ENCODE results near the gene PGBD5. TPM values are rescaled to one million over a fixed set of nuclear protein-coding genes. Genes with fewer than 3 reads are reported as not detected.

The PGBD5 gene
- polyA plus RNA-seq, 1 donor (not counting 4 experiments of a cell fraction or from before 2014, with no cell fraction given), result 0.28 TPM

- H4K20me1 ChIP-seq (ENCODE audit: control insufficient read depth, extremely low read depth, insufficient read depth, low read length), result no peaks in the 10 kb centered on the region
- no peaks in the 10 kb centered on the region for H3K9me3 ChIP-seq (ENCODE audit: control insufficient read depth, low read depth, low read length)
- no peaks in the 10 kb centered on the region for H3K36me3 ChIP-seq (ENCODE audit: control insufficient read depth in 2 of 2, extremely low read depth in 1 of 2, insufficient read depth in 2 of 2, low read length in 2 of 2)
- H3K9ac ChIP-seq (ENCODE audit: control insufficient read depth, extremely low read depth, insufficient read depth, low read length), result no peak overlapping the region
- no peak for DNase-seq (ENCODE audit: low read depth, low spot score)
- no peak overlapping the region for H3K27ac ChIP-seq (ENCODE audit: control insufficient read depth, insufficient read depth, low read length)
- FAIRE-seq, result no peak
- H2AFZ ChIP-seq (ENCODE audit: control insufficient read depth, low read length), result no peak overlapping the region
- H3K4me3 ChIP-seq (ENCODE audit: control insufficient read depth in 2 of 3, extremely low read depth in 1 of 3, insufficient read depth in 2 of 3, low read depth in 1 of 3, low read length in 3 of 3), result no peak overlapping the region
- no peaks in the 10 kb centered on the region for H3K9me1 ChIP-seq (ENCODE audit: control insufficient read depth, extremely low read depth, insufficient read depth, low read length)
- dilution Hi-C loops (cut with MboI; ENCODE audit: extremely low pct_ligation_motif_present, low sequenced_read_pairs), result no loop called here
- no peaks in the 10 kb centered on the region for H3K4me1 ChIP-seq (ENCODE audit: control insufficient read depth, extremely low read depth, insufficient read depth, low read length)
- TF ChIP-seq EZH2 (IDR thresholded peaks at IDR 0.05; ENCODE audit: low read length) (no peak), CTCF (optimal IDR thresholded peaks at IDR 0.05 in 1 of 3, IDR thresholded peaks at IDR 0.05 in 1 of 3, conservative IDR thresholded peaks at IDR 0.05 in 1 of 3; ENCODE audit: extremely low read depth in 1 of 3, insufficient read depth in 2 of 3, low read length in 3 of 3) (no peak)
- no peak overlapping the region for H3K4me2 ChIP-seq (ENCODE audit: control insufficient read depth, extremely low read depth, insufficient read depth, low read depth, low read length)
- H3K79me2 ChIP-seq (ENCODE audit: control insufficient read depth, insufficient read depth, low read length), result no peaks in the 10 kb centered on the region
- no peaks in the 10 kb centered on the region for H3K27me3 ChIP-seq (ENCODE audit: control insufficient read depth, extremely low read depth, insufficient read depth, low read length)
Measured at GRCh38 chr1:230469271-230469670, 43.1 kb upstream of the PGBD5 start.

- H2AFZ ChIP-seq (ENCODE audit: control insufficient read depth, low read length), result no peak overlapping the region
- no peaks in the 10 kb centered on the region for H3K9me1 ChIP-seq (ENCODE audit: control insufficient read depth, extremely low read depth, insufficient read depth, low read length)
- no peak for FAIRE-seq
- H3K4me3 ChIP-seq (ENCODE audit: control insufficient read depth in 2 of 3, extremely low read depth in 1 of 3, insufficient read depth in 2 of 3, low read depth in 1 of 3, low read length in 3 of 3), result no peak overlapping the region
- H3K27ac ChIP-seq (ENCODE audit: control insufficient read depth, insufficient read depth, low read length), result no peak overlapping the region
- no peak overlapping the region for H3K4me2 ChIP-seq (ENCODE audit: control insufficient read depth, extremely low read depth, insufficient read depth, low read depth, low read length)
- dilution Hi-C loops (cut with MboI; ENCODE audit: extremely low pct_ligation_motif_present, low sequenced_read_pairs), result no loop called here
- DNase-seq (ENCODE audit: low read depth, low spot score), result no peak
- no peaks in the 10 kb centered on the region for H4K20me1 ChIP-seq (ENCODE audit: control insufficient read depth, extremely low read depth, insufficient read depth, low read length)
- H3K36me3 ChIP-seq (ENCODE audit: control insufficient read depth in 2 of 2, extremely low read depth in 1 of 2, insufficient read depth in 2 of 2, low read length in 2 of 2), result no peaks in the 10 kb centered on the region
- TF ChIP-seq EZH2 (IDR thresholded peaks at IDR 0.05; ENCODE audit: low read length) (no peak), CTCF (optimal IDR thresholded peaks at IDR 0.05 in 1 of 3, IDR thresholded peaks at IDR 0.05 in 1 of 3, conservative IDR thresholded peaks at IDR 0.05 in 1 of 3; ENCODE audit: extremely low read depth in 1 of 3, insufficient read depth in 2 of 3, low read length in 3 of 3) (no peak)
- no peaks in the 10 kb centered on the region for H3K9me3 ChIP-seq (ENCODE audit: control insufficient read depth, low read depth, low read length)
- H3K79me2 ChIP-seq (ENCODE audit: control insufficient read depth, insufficient read depth, low read length), result no peaks in the 10 kb centered on the region
- peaks cover 3% of the 10 kb centered on the region for H3K27me3 ChIP-seq (ENCODE audit: control insufficient read depth, extremely low read depth, insufficient read depth, low read length)
- no peaks in the 10 kb centered on the region for H3K4me1 ChIP-seq (ENCODE audit: control insufficient read depth, extremely low read depth, insufficient read depth, low read length)
- H3K9ac ChIP-seq (ENCODE audit: control insufficient read depth, extremely low read depth, insufficient read depth, low read length), result no peak overlapping the region
Measured at GRCh38 chr1:230465691-230466090, 39.6 kb upstream of the PGBD5 start.

All from keratinocyte (primary cell).